HEK293T (cell line): Measurements from ENCODE around the gene CCDC88C.

Source experiments
- CTCF ChIA-PET: fragments of 350-600 bp; formaldehyde crosslinking; extraction: SDS; loops from one replicate; lab custom pipeline; 2021; ENCODE audit warnings: antibody characterized with exemption, inconsistent platforms; lab: Yijun Ruan, JAX
- POLR2A ChIA-PET: fragments of 350-600 bp; formaldehyde crosslinking; extraction: SDS; loops from one replicate; lab custom pipeline; 2020; ENCODE audit warnings: antibody characterized with exemption, inconsistent platforms; lab: Yijun Ruan, JAX
- DNase-seq: peaks from one replicate; pipeline ENCODE4 v3.0.0; 2012; ENCODE audit warnings: mixed read lengths; ENCODE audit errors: extremely low spot score
- ARNT ChIP-seq: fragments of 450-650 bp; IDR thresholded peaks from 2 replicates; pipeline ENCODE4 v1.6.1; 2017; ENCODE audit warnings: mild to moderate bottlenecking
- BHLHE40 ChIP-seq: fragments of 450-650 bp; IDR thresholded peaks from 2 replicates; pipeline ENCODE4 v1.6.1; 2016; ENCODE audit warnings: mild to moderate bottlenecking, moderate library complexity, borderline replicate concordance
- CTBP1 ChIP-seq: fragments of 450-650 bp; IDR thresholded peaks from 2 replicates; pipeline ENCODE4 v1.6.1; 2016; ENCODE audit warnings: borderline replicate concordance
- ELF4 ChIP-seq: fragments of 450-650 bp; IDR thresholded peaks from 2 replicates; pipeline ENCODE4 v1.6.1; 2017; ENCODE audit warnings: antibody characterized with exemption
- FOXA1 ChIP-seq: fragments of 450-650 bp; IDR thresholded peaks from 2 replicates; pipeline ENCODE4 v1.6.1; 2016; ENCODE audit warnings: mild to moderate bottlenecking
- FOXK2 ChIP-seq: fragments of 450-650 bp; IDR thresholded peaks from 2 replicates; pipeline ENCODE4 v1.6.1; 2016; ENCODE audit warnings: mild to moderate bottlenecking
- FOXM1 ChIP-seq: fragments of 450-650 bp; IDR thresholded peaks from 2 replicates; pipeline ENCODE4 v1.6.1; 2017; ENCODE audit warnings: mild to moderate bottlenecking, borderline replicate concordance
- HDGF ChIP-seq: fragments of 450-650 bp; IDR thresholded peaks from 2 replicates; pipeline ENCODE4 v1.6.1; 2017; ENCODE audit warnings: antibody characterized with exemption, borderline replicate concordance
- L3MBTL2 ChIP-seq: fragments of 450-650 bp; conservative IDR thresholded peaks from 2 replicates; pipeline ENCODE4 v1.6.1; 2016; ENCODE audit warnings: mild to moderate bottlenecking
- LEF1 ChIP-seq: fragments of 450-650 bp; IDR thresholded peaks from 2 replicates; pipeline ENCODE4 v1.6.1; 2017; ENCODE audit warnings: mild to moderate bottlenecking, borderline replicate concordance
- NFRKB ChIP-seq: fragments of 450-650 bp; IDR thresholded peaks from 2 replicates; pipeline ENCODE4 v1.6.1; 2016; ENCODE audit warnings: mild to moderate bottlenecking, moderate library complexity
- SP1 ChIP-seq: fragments of 450-650 bp; IDR thresholded peaks from 2 replicates; pipeline ENCODE4 v1.6.1; 2017
- SUZ12 ChIP-seq: fragments of 450-650 bp; IDR thresholded peaks from 2 replicates; pipeline ENCODE4 v1.6.1; 2016; ENCODE audit warnings: mild to moderate bottlenecking
- TARDBP ChIP-seq: fragments of 450-650 bp; IDR thresholded peaks from 2 replicates; pipeline ENCODE4 v1.6.1; 2016
- ZNF384 ChIP-seq: fragments of 450-650 bp; IDR thresholded peaks from 2 replicates; pipeline ENCODE4 v1.6.1; 2016
- TF ChIP-seq, protein P1 (sequence below): fragments of 450-650 bp; IDR thresholded peaks from 2 replicates; pipeline ENCODE4 v1.6.1; 2016

Gene CCDC88C

DNA sequence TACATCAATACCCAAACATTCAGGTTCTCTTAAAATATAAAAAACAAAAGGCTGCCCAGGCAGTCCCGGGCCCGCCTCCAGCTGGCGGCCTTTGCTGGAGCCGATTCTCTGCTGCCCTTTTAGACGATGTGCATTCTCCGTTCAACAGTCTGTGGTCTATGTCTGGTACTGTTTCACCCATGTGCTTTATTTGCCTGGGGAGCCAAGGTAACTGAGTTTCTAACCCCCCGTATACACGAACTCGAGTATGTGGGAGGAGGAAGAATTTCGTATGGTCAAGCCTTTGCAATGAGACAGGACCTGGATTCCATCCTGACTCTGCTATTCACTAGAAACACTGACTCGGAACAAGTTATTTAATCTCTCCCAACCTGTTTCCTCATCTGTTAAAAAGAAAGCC, 119.0 kb downstream of the CCDC88C start:
- POLR2A ChIA-PET: no interaction called here
- CTCF ChIA-PET: interaction anchor here (0.7 kb wide), 1 partner anchor 20 kb away, joined by 4 read pairs; no protein-coding TSS in a partner anchor
- no peak for DNase-seq
- TF ChIP-seq FOXM1 (no peak), SP1 (no peak), ARNT (no peak), CTBP1 (no peak), LEF1 (no peak), ZNF384 (no peak), L3MBTL2 (no peak), FOXK2 (no peak), TARDBP (no peak), NFRKB (no peak), SUZ12 (no peak)
- TF ChIP-seq, protein P1, sequence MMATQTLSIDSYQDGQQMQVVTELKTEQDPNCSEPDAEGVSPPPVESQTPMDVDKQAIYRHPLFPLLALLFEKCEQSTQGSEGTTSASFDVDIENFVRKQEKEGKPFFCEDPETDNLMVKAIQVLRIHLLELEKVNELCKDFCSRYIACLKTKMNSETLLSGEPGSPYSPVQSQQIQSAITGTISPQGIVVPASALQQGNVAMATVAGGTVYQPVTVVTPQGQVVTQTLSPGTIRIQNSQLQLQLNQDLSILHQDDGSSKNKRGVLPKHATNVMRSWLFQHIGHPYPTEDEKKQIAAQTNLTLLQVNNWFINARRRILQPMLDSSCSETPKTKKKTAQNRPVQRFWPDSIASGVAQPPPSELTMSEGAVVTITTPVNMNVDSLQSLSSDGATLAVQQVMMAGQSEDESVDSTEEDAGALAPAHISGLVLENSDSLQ: no peak

DNA sequence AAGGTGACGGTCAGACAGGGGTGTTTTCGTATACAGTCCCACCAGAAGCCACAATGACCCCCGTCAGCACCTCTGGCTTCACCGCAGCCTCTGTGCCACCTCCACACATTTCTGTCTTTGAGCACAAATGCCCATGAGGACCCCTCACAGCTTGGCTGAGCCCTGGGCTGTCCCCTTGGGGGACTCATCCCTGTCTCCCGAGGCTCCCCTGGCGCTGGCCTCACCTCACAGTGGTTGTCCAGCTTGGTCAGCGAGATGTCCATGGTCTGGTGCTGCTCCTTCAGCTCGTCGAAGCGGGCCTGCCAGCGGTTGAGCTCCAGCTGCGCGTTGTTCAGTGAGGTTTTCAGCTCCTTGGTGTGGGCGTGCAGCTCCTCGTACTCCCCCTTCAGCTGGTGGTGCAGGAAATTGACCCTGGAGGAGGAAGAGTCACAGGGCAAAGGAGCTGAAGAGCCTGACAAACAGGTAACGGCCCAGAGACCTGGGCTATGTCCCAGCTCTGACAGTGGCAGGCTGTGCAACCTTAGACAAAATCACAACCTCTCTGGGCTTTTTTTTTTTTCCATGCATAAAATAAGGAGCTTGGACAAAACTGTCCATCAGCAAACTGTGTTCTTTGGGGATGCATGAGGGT, 120.4 kb downstream of the CCDC88C start:
- no peak for TF ChIP-seq ZNF384
- TF ChIP-seq CTBP1: no peak
- ChIA-PET POLR2A (no interaction called here), CTCF (no interaction called here)
- no peak for DNase-seq

DNA sequence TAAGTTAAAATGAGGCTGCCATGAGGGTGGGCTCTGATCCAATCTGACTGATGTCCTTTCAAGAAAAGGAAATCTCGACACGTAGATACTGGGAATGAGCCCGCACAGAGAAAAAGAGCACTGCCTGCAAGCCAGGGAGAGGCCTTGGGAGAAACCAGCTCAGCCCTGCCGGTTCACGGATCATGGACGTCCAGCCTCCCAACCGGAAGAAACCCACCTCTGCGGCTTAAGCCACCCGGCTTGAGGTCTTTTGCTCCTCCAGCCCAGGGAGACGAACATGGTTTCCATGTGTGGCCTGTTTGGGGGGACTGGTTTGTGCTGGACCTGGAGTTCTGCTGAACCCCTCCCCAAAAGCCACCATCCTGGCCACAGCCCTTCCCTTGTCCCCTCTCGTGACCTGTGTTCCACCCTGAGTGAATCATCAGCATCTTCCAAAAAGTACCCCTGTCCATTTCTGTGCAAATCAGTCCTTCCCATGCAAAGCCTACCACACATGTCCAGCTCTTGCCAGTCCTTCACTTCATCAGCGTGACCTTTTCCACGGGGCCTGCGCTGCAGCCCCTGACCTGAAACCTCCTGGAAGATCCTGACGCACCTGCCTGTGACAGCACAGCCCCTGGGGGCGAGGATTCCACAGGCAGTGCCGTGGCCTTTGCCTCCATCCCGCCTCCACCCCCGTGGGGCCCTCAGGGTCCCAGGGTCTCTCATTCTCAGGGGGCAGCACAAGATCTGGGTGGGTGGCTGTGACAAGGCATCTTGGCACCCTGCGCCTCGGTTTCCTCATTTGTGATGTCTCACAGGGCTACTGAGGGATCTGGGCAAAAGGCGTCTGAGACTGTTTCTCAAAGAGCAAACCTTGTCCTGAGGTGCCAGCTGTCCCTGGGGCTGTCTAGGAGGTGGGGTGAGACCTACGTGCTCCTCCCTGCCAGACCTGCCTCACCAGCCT, 121.5 kb downstream of the CCDC88C start:
- TF ChIP-seq LEF1: no peak
- TF ChIP-seq BHLHE40: no peak
- TF ChIP-seq CTBP1: no peak
- TF ChIP-seq FOXA1: no peak
- no peak for TF ChIP-seq HDGF
- CTCF ChIA-PET: no interaction called here
- POLR2A ChIA-PET: no interaction called here
- no peak for DNase-seq

DNA sequence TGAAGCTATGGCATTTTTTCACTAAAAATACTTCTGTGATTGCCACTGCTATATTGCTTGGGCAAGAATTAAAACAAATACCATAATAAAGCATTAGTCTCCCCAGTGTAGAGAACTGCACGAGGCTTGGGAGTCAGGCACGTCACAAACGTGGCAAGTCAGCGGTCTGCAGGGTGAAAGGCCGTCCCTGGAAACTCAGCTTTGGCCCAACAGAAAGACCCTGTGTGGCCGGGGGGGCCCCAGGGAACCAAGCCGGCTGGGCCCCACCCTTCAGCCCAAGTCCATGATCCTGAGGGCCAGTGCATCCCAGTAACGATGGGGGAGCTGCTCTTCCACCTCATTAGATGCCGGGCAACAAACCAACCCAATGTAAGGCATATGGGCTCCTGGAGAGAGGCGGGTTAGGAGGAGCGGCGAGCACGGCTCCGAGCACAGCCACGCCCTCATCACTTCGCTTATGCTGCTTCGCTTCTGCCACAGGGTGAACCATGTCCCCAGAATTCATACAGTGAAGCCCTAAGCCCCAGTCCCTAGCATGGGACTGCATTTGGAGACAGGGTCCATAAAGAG, 122.3 kb downstream of the CCDC88C start:
- POLR2A ChIA-PET: no interaction called here
- TF ChIP-seq, protein P1: no peak
- no peak for TF ChIP-seq SUZ12
- TF ChIP-seq ZNF384: no peak
- TF ChIP-seq ARNT: no peak
- no peak for TF ChIP-seq FOXM1
- TF ChIP-seq FOXA1: no peak
- TF ChIP-seq SP1: no peak
- no peak for TF ChIP-seq ELF4
- TF ChIP-seq NFRKB: no peak
- CTCF ChIA-PET: no interaction called here
- no peak for DNase-seq

DNA sequence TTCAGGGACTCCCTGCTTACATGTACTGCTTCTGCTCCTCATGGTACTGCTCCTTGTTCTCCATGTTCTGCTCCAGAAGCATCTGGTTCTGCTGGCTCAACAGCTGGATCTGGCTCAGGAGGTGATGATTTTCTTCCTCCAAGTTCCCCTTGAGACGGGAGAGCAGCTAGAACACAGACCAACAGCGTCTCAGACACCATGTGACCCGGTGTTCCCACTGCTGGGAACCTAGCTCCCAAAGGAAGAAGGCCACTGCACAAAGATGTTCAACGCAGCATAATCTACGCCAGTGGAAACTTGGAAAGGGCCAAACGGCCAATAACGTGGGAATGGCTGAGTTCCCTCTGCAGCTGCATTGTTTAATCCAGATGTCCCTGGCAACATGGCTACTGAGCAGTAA, 123.5 kb downstream of the CCDC88C start:
- CTCF ChIA-PET: no interaction called here
- DNase-seq: no peak
- POLR2A ChIA-PET: no interaction called here
- TF ChIP-seq FOXA1 (no peak), ARNT (no peak), LEF1 (no peak), L3MBTL2 (no peak), ZNF384 (no peak), FOXK2 (no peak), FOXM1 (no peak), SP1 (no peak), TARDBP (no peak), ELF4 (no peak), NFRKB (no peak)
- TF ChIP-seq, protein P1: no peak

DNA sequence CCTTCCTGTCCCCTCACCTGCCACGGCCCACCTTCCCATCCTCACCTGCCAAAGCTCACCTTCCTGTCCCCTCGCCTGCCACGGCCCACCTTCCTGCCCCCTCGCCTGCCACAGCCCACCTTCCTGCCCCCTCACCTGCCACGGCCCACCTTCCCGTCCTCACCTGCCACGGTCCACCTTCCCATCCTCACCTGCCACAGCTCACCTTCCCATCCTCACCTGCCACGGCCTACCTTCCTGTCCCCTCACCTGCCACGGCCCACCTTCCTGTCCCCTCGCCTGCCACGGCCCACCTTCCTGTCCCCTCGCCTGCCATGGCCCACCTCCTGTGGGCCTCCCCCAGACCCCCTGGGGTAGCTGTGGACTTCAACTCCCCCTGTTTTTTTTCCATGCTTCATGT, 124.3 kb downstream of the CCDC88C start:
- TF ChIP-seq L3MBTL2 (no peak), FOXA1 (no peak), SUZ12 (no peak), HDGF (no peak), ZNF384 (no peak), SP1 (no peak), NFRKB (no peak), BHLHE40 (no peak), LEF1 (no peak), TARDBP (no peak), FOXM1 (no peak), FOXK2 (no peak), ARNT (no peak), CTBP1 (no peak), ELF4 (no peak)
- TF ChIP-seq, protein P1: no peak
- ChIA-PET CTCF (no interaction called here), POLR2A (no interaction called here)
- DNase-seq: no peak
